Measurements from ENCODE around the gene BBS12.

DNA sequence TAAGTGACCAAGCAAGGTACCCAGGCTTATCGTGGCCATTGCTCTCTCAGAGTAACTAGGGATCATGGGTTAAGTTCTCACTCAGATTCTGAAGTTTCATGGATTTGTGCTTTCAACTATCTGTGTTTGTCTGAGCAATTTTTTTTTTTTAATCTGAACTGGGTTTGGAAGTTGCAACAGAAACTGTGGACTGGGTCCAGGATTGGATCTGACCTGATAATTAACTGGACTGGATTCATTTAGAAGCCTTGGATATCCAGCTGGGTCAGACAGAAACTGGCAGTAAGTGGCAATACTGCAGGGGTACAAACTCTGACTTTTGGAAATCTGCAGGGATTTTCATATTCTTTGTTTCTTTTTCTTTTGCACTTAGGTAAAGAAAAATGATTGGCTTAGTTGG, 55.4 kb downstream of the BBS12 start:
- TF ChIP-seq CTCF (IDR thresholded peaks at IDR 0.05) (no peak), POLR2AphosphoS5 (IDR thresholded peaks at IDR 0.05) (no peak), EP300 (IDR thresholded peaks at IDR 0.05) (no peak)

Data from esophagus muscularis mucosa (tissue), 4 donors.